K562 (cell line): ENCODE measurements around the gene SOST. TPM values are rescaled to one million over a fixed set of nuclear protein-coding genes. Genes with fewer than 3 reads are reported as not detected.

Experiments
- ATF1 ChIP-seq, 2 experiments: fragments of 450-650 bp in 1 of 2; IDR thresholded peaks; 2 replicates each; pipeline ENCODE4 v1.6.1; 2016; ENCODE audit warnings: missing compliant biosample characterization in 1 of 2, missing genetic modification characterization in 1 of 2
- FOXJ3 ChIP-seq: sonication (generic); formaldehyde crosslinking; IDR thresholded peaks from 2 replicates; pipeline ENCODE4 v1.4.0; 2020; ENCODE audit warnings: mild to moderate bottlenecking, missing genetic modification reagents
- FOXM1 ChIP-seq, 2 experiments: fragments of 450-650 bp in 1 of 2; sonication (generic) in 1 of 2; formaldehyde crosslinking in 1 of 2; IDR thresholded peaks; 2 replicates each; pipeline versions ENCODE4 v1.6.1 to v1.9.0; 2017 to 2022; ENCODE audit warnings: low read depth in 2 of 2, mild to moderate bottlenecking in 2 of 2, missing genetic modification reagents in 1 of 2, moderate library complexity in 1 of 2
- MAFK ChIP-seq: IDR thresholded peaks from 2 replicates; pipeline ENCODE4 v1.6.1; 2011; ENCODE audit warnings: low read length, improper control_type of control experiment
- NELFE ChIP-seq: IDR thresholded peaks from 2 replicates; pipeline ENCODE4 v1.6.1; 2011; ENCODE audit warnings: mild to moderate bottlenecking; ENCODE audit not compliant: insufficient read depth, insufficient read length
- NEUROD1 ChIP-seq: fragments of 150-350 bp; IDR thresholded peaks from 2 replicates; pipeline ENCODE4 v1.6.1; 2014; ENCODE audit warnings: borderline replicate concordance, low read length, low read depth; ENCODE audit not compliant: partially characterized antibody
- NFATC3 ChIP-seq: fragments of 450-650 bp; IDR thresholded peaks from 2 replicates; pipeline ENCODE4 v1.6.1; 2017; ENCODE audit warnings: mild to moderate bottlenecking
- PCBP2 ChIP-seq: fragments of 200-400 bp; formaldehyde crosslinking; IDR thresholded peaks from 2 replicates; pipeline ENCODE4 v1.6.1; 2018; ENCODE audit warnings: low read length, low read depth, mild to moderate bottlenecking, moderate library complexity; ENCODE audit not compliant: poor library complexity, severe bottlenecking
- POLR2A ChIP-seq: fragments of 450-650 bp; conservative IDR thresholded peaks from 2 replicates; pipeline ENCODE4 v1.6.1; 2016
- RBFOX2 ChIP-seq: fragments of 200-400 bp; formaldehyde crosslinking; IDR thresholded peaks from 2 replicates; pipeline ENCODE4 v1.6.1; 2017; ENCODE audit warnings: low read depth, mild to moderate bottlenecking, low read length, moderate library complexity
- SAFB ChIP-seq: fragments of 200-400 bp; formaldehyde crosslinking; IDR thresholded peaks from 2 replicates; pipeline ENCODE4 v1.6.1; 2017; ENCODE audit warnings: low read depth, low read length, borderline replicate concordance
- SP1 ChIP-seq: sonication (generic); formaldehyde crosslinking; IDR thresholded peaks from 2 replicates; pipeline ENCODE4 v1.8.1; 2022; ENCODE audit warnings: mild to moderate bottlenecking, missing genetic modification reagents
- ZBTB1 ChIP-seq: sonication (generic); formaldehyde crosslinking; IDR thresholded peaks from 2 replicates; pipeline ENCODE4 v1.8.1; 2023; ENCODE audit warnings: missing genetic modification reagents, low read depth, mild to moderate bottlenecking, borderline replicate concordance
- ZNF444 ChIP-seq: fragments of 250-450 bp; sonication (Bioruptor Pico); IDR thresholded peaks from 2 replicates; pipeline ENCODE4 v1.4.0; 2020; ENCODE audit warnings: mild to moderate bottlenecking, moderate library complexity
- polyA plus RNA-seq, 8 experiments: library from polyadenylated mRNA; depleted of rRNA in 4 of 8; stranded (reverse) in 5 of 8; unstranded in 3 of 8; fragments of >200 nt; fragmentation: Nextera tagmentation in 2 of 8; fragmentation: Illumina TruSeq in 1 of 8; extraction: Ambion mirVana in 2 of 8; extraction: Trizol in 1 of 8; gene quantifications; 2 replicates each; pipeline versions ENCODE4 v1.2.1 to v1.2.3, GENCODE V29; 2011 to 2014; ENCODE audit warnings: inconsistent platforms in 1 of 8, missing spikeins in 1 of 8
- total RNA-seq, 7 experiments: library from RNA; depleted of rRNA in 6 of 7; stranded (reverse); fragments of >200 nt in 6 of 7; fragmentation: Illumina TruSeq in 2 of 7; extraction: Trizol in 2 of 7; gene quantifications; 2 replicates each; pipeline versions ENCODE4 v1.2.1 to v1.2.3, GENCODE V29; 2011 to 2021; ENCODE audit warnings: low replicate concordance in 1 of 7
- TF ChIP-seq, protein P1 (sequence below), 2 experiments: fragments of 450-650 bp; conservative IDR thresholded peaks; 2 replicates each; pipeline ENCODE4 v1.6.1; 2017; ENCODE audit warnings: mild to moderate bottlenecking in 2 of 2, moderate library complexity in 2 of 2
- TF ChIP-seq, protein P2 (sequence below): IDR thresholded peaks from 3 replicates; pipeline ENCODE4 v1.6.1; 2011; ENCODE audit warnings: borderline replicate concordance, mild to moderate bottlenecking, moderate library complexity; ENCODE audit not compliant: insufficient read length; ENCODE audit errors: extremely low read depth
- TF ChIP-seq, protein P3 (sequence below): sonication (generic); formaldehyde crosslinking; IDR thresholded peaks from 2 replicates; pipeline ENCODE4 v1.8.0; 2022; ENCODE audit warnings: mild to moderate bottlenecking, missing genetic modification reagents
- TF ChIP-seq, protein P4 (sequence below): fragments of 450-650 bp; IDR thresholded peaks from 2 replicates; pipeline ENCODE4 v1.6.1; 2016

Gene SOST
- total and polyA plus RNA-seq, 9 of the 15 experiments (the other 6 are each of a cell fraction or from before 2014, with no cell fraction given) = not detected

DNA sequence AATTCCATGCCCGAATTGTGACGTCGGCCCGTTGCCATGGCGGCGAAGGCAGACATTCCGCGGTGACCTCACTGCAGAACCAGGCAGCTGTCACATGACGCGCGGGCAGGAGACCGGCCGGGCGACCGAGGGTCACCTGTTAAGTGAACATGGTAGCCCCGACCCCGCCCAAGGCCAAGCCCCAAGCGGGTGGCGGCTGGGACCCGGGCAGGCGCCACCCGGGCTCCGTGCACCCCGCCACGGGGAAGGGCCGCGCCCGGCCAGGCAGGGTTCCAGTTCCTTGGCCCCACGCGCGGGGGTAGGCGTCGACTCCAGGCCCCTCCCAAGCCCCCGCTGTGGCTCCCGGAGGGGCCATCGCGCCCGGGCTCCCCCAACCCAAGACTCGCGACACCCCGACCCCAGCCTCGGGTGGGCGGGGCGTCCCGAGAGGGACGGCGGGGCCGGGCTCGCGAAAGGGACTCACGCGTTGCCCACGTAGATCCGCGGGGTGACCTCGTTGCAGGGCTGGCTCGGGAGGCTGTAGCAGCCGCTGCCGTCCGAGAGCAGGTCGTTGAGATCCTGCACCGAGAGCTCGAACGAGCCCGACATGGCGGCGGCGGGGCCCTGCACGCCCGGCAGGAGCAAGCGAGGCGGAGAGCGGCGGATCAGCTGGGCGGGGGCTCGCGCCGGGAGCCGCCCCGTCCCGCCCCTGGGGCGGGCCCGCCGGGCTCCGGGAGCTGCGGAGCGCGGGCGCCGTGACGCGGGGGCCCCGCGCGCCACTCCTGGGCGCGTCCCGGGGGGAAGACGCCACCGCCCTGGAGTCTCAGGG, 19.9 kb upstream of the SOST start, which contains the start of gene DUSP3 (continued):
- TF ChIP-seq, protein P1, sequence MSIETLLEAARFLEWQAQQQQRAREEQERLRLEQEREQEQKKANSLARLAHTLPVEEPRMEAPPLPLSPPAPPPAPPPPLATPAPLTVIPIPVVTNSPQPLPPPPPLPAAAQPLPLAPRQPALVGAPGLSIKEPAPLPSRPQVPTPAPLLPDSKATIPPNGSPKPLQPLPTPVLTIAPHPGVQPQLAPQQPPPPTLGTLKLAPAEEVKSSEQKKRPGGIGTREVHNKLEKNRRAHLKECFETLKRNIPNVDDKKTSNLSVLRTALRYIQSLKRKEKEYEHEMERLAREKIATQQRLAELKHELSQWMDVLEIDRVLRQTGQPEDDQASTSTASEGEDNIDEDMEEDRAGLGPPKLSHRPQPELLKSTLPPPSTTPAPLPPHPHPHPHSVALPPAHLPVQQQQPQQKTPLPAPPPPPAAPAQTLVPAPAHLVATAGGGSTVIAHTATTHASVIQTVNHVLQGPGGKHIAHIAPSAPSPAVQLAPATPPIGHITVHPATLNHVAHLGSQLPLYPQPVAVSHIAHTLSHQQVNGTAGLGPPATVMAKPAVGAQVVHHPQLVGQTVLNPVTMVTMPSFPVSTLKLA (conservative IDR thresholded peaks at IDR 0.05) = peak in 1 of 2 experiments; percentile 54; a peak in 1 of 4 replicates
- TF ChIP-seq NELFE (no peak), NFATC3 (peak; percentile 87; the same call in 1 of the 2 replicates), SP1 (peak; percentile 46; the same call in 1 of the 2 replicates), ATF1 (CRISPR knock-in tag; IDR thresholded peaks at IDR 0.05) (no peak), ATF1 (tag; IDR thresholded peaks at IDR 0.05) (peak; percentile 94), ZNF444 (CRISPR knock-in tag) (no peak), FOXM1 (IDR thresholded peaks at IDR 0.05; ENCODE audit: low read depth) (no peak), FOXM1 (CRISPR knock-in tag; IDR thresholded peaks at IDR 0.05; ENCODE audit: low read depth) (0 out of 2 replicates have a peak, but pooled peaks have one; percentile 45), ZBTB1 (peak; percentile 25; the same call in 1 of the 2 replicates), MAFK (no peak), SAFB (peak; percentile 64; the same call in 1 of the 2 replicates), POLR2A (peak; percentile 80), NEUROD1 (peak; percentile 69), FOXJ3 (CRISPR knock-in tag) (no peak), PCBP2 (no peak), RBFOX2 (peak; percentile 85)
- TF ChIP-seq, protein P2, sequence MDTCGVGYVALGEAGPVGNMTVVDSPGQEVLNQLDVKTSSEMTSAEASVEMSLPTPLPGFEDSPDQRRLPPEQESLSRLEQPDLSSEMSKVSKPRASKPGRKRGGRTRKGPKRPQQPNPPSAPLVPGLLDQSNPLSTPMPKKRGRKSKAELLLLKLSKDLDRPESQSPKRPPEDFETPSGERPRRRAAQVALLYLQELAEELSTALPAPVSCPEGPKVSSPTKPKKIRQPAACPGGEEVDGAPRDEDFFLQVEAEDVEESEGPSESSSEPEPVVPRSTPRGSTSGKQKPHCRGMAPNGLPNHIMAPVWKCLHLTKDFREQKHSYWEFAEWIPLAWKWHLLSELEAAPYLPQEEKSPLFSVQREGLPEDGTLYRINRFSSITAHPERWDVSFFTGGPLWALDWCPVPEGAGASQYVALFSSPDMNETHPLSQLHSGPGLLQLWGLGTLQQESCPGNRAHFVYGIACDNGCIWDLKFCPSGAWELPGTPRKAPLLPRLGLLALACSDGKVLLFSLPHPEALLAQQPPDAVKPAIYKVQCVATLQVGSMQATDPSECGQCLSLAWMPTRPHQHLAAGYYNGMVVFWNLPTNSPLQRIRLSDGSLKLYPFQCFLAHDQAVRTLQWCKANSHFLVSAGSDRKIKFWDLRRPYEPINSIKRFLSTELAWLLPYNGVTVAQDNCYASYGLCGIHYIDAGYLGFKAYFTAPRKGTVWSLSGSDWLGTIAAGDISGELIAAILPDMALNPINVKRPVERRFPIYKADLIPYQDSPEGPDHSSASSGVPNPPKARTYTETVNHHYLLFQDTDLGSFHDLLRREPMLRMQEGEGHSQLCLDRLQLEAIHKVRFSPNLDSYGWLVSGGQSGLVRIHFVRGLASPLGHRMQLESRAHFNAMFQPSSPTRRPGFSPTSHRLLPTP = no peak
- TF ChIP-seq, protein P3, sequence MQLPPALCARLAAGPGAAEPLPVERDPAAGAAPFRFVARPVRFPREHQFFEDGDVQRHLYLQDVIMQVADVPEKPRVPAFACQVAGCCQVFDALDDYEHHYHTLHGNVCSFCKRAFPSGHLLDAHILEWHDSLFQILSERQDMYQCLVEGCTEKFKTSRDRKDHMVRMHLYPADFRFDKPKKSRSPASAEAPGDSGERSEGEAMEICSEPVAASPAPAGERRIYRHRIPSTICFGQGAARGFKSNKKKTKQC = peak; percentile 52; the same call in 1 of the 2 replicates
- TF ChIP-seq, protein P4, sequence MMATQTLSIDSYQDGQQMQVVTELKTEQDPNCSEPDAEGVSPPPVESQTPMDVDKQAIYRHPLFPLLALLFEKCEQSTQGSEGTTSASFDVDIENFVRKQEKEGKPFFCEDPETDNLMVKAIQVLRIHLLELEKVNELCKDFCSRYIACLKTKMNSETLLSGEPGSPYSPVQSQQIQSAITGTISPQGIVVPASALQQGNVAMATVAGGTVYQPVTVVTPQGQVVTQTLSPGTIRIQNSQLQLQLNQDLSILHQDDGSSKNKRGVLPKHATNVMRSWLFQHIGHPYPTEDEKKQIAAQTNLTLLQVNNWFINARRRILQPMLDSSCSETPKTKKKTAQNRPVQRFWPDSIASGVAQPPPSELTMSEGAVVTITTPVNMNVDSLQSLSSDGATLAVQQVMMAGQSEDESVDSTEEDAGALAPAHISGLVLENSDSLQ = peak; percentile 69
